Activated T-cell treated with anti-CD3 and anti-CD28 coated beads, Interleukin-2, amount 50 U/mL, for 1 hour (primary cell): ENCODE measurements around the gene DLGAP1.

Experiments
- DNase-seq: peaks from one replicate; pipeline ENCODE4 v3.0.0-alpha.2; 2020

DLGAP1 gene

GRCh38 chr18:3451183-3451988 is 1003.7 kb downstream of the DLGAP1 start:
- peak; percentile 89 for DNase-seq

GRCh38 chr18:3450799-3451182 is 1004.3 kb downstream of the DLGAP1 start:
- DNase-seq = no peak

GRCh38 chr18:3450012-3450798 is 1004.9 kb downstream of the DLGAP1 start, which contains the start of gene TGIF1:
Gene TGIF1, plus strand, starts transcription at chr18:3450172. Its CDS starts 318 bp downstream, at chr18:3450490.
- peak; percentile 83 for DNase-seq

GRCh38 chr18:3449512-3450011 is 1005.5 kb downstream of the DLGAP1 start:
- peak; percentile 80 for DNase-seq

GRCh38 chr18:3448838-3449511 is 1006.1 kb downstream of the DLGAP1 start:
- peak; percentile 73 for DNase-seq

GRCh38 chr18:3447895-3448837 is 1006.9 kb downstream of the DLGAP1 start:
- DNase-seq = peak; percentile 85

GRCh38 chr18:3447068-3447894 is 1007.8 kb downstream of the DLGAP1 start:
- no peak for DNase-seq
